ENCODE data around the gene FRMD5.
"Not testable (repeated sequence)": the region's sequence is repeated elsewhere in the genome, so short reads cannot be mapped to it uniquely, and the experiment has no call there.

FRMD5 gene

DNA sequence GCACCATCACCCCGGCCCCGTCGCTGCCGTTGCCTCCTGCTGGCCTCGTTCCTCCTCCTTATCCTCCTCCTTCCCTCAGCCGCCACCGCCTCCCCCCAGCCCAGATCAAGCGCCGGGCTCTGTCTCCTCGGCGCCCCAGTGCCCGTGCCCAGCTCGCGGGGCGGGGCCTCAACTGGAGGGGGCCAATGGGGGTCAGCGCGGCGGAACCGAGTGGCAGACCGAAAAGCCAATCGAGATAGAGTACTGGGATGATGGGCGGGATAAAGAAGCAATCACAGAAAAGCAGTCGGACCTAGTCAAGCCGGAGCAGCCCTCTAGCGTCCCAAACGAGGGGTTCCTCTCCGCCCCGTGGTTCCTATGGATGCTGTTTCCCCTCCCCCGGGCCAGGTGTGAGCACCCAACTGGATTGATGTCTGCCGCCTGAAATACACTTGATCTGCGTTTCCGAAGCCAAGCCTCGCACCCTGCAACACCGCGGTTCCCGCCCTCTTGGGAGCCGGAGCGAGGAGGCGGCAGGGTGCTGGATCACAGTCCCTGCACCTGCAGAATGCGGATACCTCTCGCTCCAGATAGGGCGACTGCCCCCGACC, at the start of gene FRMD5:
Gene FRMD5 (minus strand): TSS at position 121 of the 590 bp plus-strand sequence.
- DNase-seq (ENCODE audit: low read depth) = peak; percentile 89

- DNase-seq (ENCODE audit: low read depth) = no peak
Observed at GRCh38 chr15:44243829-44244228, 48.8 kb upstream of the FRMD5 start.

DNA sequence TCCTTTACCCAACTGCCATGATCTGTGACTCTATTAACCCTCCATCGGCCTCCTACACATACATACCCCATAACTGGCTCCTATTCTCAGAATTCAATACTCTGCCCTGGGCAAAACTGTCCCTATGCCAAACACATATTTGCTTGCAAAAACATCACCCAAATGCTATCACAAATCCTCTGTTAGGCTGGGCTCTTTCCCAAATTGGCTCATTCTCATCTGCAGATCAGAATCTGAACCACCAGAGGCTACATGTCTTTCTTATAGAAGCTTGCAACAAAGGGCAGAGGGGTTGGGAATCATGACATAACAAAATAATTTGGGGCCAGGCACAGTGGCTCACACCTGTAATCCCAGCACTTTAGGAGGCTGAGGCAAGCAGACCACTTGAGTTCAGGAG, 48.1 kb upstream of the FRMD5 start:
- no peak for DNase-seq (ENCODE audit: low read depth)

DNA sequence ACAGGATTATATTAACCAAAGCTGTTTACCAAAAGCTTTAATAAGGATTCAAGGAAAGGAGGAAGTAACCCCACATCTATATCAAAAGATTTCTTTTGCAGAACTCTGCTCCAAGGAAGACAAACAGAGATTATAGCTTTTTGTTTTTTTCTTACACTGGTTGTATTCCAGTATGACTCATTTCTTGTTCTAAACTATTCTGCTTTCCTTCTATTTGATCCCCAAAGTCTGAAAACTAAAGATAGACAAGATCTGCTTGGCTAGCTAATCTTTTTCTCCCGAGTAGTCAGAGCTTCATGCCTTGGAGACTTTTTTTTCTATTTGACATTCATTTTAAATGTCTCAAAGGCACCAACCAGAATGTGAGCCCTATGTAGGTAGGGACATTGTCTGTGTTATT, 36.8 kb upstream of the FRMD5 start:
- DNase-seq (ENCODE audit: low read depth) = no peak

GRCh38 chr15:44229301-44229700, 34.2 kb upstream of the FRMD5 start:
- not testable (repeated sequence) for DNase-seq (ENCODE audit: low read depth)

GRCh38 chr15:44227584-44227983, 32.5 kb upstream of the FRMD5 start:
- no peak for DNase-seq (ENCODE audit: low read depth)

DNA sequence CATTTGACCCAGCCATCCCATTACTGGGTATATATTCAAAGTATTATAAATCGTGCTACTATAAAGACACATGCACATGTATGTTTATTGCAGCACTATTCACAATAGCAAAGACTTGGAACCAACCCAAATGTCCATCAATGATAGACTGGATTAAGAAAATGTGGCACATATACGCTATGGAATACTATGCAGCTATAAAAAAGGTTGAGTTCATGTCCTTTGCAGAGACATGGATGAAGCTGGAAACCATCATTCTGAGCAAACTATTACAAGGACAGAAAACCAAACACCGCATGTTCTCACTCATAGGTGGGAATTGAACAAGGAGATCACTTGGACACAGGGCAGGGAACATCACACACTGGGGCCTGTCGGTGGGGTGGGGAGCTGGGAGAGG, 31.9 kb upstream of the FRMD5 start:
- DNase-seq (ENCODE audit: low read depth) = not testable (repeated sequence)

DNA sequence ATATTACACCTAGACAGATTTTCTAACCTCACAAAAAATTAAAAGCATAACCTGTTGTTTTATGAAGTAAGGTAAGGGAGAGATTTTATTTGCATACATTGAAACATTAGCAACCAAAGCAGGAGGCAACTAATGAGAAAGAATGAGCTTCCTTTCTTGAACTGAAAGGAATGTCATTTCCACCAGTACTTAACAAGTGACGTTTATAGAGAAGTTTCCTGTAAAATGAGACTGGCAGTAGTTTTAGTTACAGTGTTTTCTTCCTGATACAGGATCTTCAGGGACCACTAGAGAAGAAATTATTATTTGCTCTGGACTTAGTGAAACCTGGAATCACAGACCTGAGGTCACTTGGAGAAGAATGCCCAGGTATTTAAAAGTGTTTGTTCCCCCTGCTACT, 27.4 kb upstream of the FRMD5 start:
- DNase-seq (ENCODE audit: low read depth) = no peak

DNA sequence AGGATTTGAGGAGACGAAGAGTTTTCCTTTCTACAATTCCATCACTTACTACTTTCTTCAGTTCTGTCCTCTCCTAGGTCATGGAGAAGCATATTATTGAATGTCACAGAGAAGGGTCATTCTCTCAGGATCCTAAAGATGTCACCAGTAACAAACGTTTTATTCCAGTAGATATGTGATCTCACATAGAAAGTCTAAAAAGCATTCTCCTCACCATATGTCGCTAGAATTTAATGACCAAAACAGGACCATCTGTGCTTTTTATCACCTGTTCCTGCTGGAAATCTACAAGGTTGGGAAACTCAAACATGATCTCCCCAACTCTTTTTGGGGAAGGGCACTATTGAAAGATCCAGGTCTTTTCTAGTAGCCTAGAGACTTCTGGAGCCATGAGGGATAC, 24.0 kb upstream of the FRMD5 start:
- DNase-seq (ENCODE audit: low read depth) = no peak

GRCh38 chr15:44216958-44217357, 21.9 kb upstream of the FRMD5 start:
- DNase-seq (ENCODE audit: low read depth) = no peak

DNA sequence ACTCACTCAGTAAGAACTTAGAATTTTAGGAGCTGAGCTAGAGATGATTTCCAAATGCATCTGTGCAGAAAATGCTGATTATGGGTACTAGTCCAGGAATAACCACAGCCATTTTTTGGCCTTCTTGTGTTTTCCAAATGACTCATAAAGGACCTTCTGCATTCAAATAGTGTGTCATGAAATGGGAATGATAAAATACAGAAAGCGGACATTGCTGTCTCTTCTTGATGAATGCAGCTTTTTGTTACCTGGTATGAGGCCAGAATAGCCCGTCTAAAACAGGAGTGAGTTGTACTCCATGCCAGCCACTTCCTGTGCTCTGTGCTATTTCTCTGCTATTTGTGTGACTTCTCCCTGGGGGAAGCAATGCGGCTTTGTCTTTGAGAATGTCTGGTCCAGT, 20.5 kb upstream of the FRMD5 start:
- DNase-seq (ENCODE audit: low read depth) = peak; percentile 91

DNA sequence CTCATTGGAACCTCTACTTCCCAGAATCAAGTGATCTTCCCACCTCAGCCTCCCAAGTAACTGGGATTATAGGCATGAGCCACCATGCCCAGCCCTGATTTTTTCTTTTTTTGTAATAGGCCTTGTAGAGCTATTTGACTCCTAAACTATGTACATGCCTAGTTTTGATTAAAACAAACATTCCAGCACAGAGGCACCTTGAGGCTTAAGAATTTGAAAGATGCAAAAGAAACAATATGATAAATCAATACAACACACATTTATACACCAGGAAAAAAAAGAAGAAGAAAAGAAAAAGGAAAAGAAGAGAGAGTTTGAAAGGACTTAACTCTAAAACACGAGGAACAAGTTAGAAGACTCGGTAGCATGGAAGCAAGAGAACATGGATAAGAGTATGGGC, 13.9 kb upstream of the FRMD5 start:
- no peak for DNase-seq (ENCODE audit: low read depth)

- DNase-seq (ENCODE audit: low read depth) = peak; percentile 83
Observed at GRCh38 chr15:44207643-44208042, 12.6 kb upstream of the FRMD5 start.

GRCh38 chr15:44199393-44199792, 4.3 kb upstream of the FRMD5 start:
- DNase-seq (ENCODE audit: low read depth) = no peak

DNA sequence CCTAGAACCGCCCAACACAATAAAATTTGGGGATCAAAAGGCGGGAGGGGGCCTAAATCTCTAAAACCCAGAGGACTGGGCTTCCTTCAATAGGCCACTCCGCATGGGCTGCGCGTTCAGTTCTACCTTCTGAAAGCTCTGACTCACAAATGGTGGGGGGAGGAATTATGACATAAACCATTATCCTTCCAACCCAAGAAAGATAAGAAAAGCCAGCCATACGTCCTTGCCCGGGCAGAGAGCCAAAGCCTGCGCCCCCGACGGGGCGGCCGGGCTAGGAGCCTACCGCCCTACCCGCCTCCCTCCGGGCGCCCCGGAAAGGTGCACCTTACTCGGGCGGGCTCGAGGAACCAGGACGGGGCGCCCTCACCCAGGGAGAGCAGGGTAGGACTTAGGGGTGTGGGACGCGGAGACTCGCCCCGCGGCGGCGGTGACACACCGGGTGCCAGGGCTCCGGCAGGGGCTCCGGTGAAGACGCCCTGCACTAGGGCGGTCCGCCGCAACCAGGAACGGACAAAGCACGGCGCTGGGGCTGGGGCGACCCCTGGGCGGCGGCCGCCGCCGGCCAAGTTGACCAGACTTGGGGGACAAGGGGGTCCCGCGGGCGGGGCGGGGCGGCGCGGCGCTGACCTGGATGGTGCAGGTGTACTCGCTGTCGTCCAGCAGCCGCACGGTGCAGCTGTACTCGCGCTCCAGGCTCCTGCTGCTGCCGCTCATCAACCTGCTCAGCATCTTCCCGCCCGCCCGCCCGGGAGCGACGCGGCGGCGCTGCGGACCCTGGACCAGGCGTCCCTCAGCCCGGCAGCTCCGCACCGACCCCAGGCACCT, 534 bp downstream of the FRMD5 start:
- DNase-seq (ENCODE audit: low read depth) = peak; percentile 52

DNA sequence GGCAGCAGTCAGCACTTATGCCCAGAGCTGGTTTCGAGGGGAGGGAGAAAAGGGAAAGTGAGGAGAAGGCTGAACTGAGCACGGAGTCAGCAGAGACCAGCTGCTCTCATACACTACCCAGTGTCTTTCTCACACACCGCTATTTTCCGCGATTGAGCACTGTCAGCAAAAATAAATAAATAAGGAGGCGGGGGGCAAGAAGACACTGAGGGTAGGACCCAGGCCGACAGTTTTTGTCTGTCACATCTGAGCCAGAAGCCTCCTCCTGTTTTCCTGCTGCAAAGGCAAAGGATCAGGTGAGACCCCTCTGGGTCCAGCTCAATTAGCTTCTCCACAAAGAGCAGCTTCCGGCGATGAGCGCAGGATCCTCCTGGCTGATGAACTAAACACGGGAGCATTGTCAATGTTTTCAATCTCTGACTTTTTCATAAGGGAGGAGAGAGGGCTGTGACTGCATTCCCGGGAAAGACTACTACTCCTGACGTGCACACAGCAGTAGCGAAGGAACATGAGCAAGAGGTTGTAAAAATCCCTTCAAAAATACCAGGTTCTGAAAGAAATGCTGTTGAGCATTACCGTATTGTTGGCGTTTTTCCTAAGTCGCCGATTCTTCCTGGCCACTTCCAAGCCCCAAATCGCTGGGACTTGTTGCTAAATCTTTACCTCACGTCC, 1.3 kb downstream of the FRMD5 start:
- no peak for DNase-seq (ENCODE audit: low read depth)

DNA sequence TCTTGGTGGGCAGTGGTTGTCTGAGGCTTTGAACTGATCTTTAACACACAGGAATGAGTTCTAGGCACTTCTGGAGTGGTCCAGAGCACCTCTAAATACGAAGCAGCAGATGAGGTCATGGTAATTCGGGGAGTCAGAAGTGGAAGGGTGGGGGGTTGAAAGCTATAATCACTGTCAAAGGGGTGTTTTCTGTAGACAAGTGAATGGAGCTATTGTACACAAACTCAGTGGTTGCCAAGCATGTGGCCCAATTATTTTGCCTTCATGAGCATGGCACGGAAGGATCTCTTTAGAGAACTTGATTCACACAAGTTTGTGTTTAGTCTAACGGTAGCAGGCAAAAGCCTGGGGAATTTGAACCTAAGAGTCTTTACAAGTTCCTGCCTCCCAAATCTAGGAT, 6.3 kb downstream of the FRMD5 start:
- DNase-seq (ENCODE audit: low read depth) = no peak

- no peak for DNase-seq (ENCODE audit: low read depth)
Observed at GRCh38 chr15:44186705-44187104, 8.4 kb downstream of the FRMD5 start.

DNA sequence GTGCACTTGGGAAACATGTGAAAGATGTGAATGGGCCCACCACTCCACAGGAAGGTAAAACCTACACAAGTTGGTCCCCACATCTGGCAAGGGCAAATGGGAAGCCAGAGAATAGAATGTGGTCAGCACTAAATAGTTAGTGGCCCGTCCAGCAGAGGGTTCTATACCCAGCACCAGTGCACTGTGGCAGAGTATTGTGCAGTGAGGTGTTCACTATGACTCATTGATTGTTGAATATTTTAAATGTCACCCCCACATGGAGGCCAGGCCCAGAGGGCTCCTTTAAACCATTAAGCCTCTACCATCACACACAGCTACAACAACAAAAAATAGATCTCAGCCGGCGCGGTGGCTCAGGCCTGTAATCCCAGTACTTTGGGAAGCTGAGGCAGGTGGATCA, 11.7 kb downstream of the FRMD5 start:
- DNase-seq (ENCODE audit: low read depth) = no peak

- no peak for DNase-seq (ENCODE audit: low read depth)
Observed at GRCh38 chr15:44181410-44181809, 13.7 kb downstream of the FRMD5 start.

DNA sequence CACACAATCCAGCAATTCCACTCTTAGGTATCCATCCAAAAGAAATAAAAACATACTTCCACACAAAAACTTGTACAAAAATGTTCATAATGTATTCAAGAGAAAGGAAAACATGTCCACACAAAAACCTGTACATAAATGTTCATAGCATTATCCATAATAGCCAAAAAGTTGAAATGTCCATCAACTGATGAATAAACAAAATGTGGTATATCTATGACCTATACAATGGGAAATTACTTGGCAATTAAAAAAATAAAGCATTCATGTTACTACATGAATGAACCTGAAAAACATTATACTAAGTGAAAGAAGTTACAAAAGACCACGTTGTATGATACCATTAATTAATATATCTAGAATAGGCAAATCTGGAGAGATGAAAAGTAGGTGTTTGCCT, 17.9 kb downstream of the FRMD5 start:
- no peak for DNase-seq (ENCODE audit: low read depth)

- DNase-seq (ENCODE audit: low read depth) = no peak
Observed at GRCh38 chr15:44173813-44174212, 21.3 kb downstream of the FRMD5 start.

GRCh38 chr15:44163370-44163769, 31.7 kb downstream of the FRMD5 start:
- no peak for DNase-seq (ENCODE audit: low read depth)
